GM18873 (cell line): ENCODE results near the gene SREBF2.
"Not testable (repeated sequence)": the region's sequence is repeated elsewhere in the genome, so short reads cannot be mapped to it uniquely, and the experiment has no call there.

Experiments used
- ATAC-seq: cut with Tn5 transposase; IDR thresholded peaks from one replicate; pipeline ENCODE4 v1.9.1; 2021; ENCODE audit warnings: mild to moderate bottlenecking, moderate library complexity, moderate number of reproducible peaks; ENCODE audit not compliant: unreplicated experiment, low FRiP score

Gene SREBF2

GRCh38 chr22:41939981-41940831 lies 107.3 kb downstream of the SREBF2 start:
- peak; percentile 42 for ATAC-seq

GRCh38 chr22:41940832-41941765 lies 108.2 kb downstream of the SREBF2 start:
- no peak for ATAC-seq

- ATAC-seq = no peak
These were observed 110.8 kb downstream of the SREBF2 start for GRCh38 chr22:41943661-41944209.

GRCh38 chr22:41946629-41947423 lies 113.9 kb downstream of the SREBF2 start, which contains the start of gene CENPM:
Gene CENPM, minus strand, starts transcription at chr22:41947152. Its CDS starts 76 bp downstream, at chr22:41947076.
- ATAC-seq = peak; percentile 54

GRCh38 chr22:41947424-41948080 lies 114.6 kb downstream of the SREBF2 start:
- no peak for ATAC-seq

GRCh38 chr22:41948142-41948541 lies 115.2 kb downstream of the SREBF2 start:
- no peak for ATAC-seq

- not testable (repeated sequence) for ATAC-seq
These were observed 116.0 kb downstream of the SREBF2 start for GRCh38 chr22:41948928-41949296.

- ATAC-seq = no peak
These were observed 116.5 kb downstream of the SREBF2 start for GRCh38 chr22:41949297-41949965.

GRCh38 chr22:41951898-41952474 lies 119.1 kb downstream of the SREBF2 start, which contains the start of gene SMIM45:
Gene SMIM45, plus strand, starts transcription at chr22:41952150.
- no peak for ATAC-seq

- ATAC-seq = no peak
These were observed 119.8 kb downstream of the SREBF2 start for GRCh38 chr22:41952713-41953112.
